HL-60 (cell line): ENCODE results near the gene COX18.

ENCODE experiments used
- DNase-seq, 2 experiments: peaks; one replicate each; pipeline ENCODE4 v3.0.0-alpha.2; 2010 to 2020; ENCODE audit warnings: low read depth in 1 of 2, low spot score in 1 of 2
- H3K27ac ChIP-seq: fragments of 250-450 bp; sonication (Bioruptor Pico); replicated peaks from 2 replicates; pipeline ENCODE4 v1.5.1; 2020; ENCODE audit warnings: mild to moderate bottlenecking, moderate library complexity
- H3K27me3 ChIP-seq: fragments of 250-450 bp; sonication (Bioruptor Pico); 2 replicates; pipeline ENCODE4 v1.5.1; 2021; ENCODE audit warnings: mild to moderate bottlenecking, moderate library complexity; ENCODE audit not compliant: insufficient read depth, poor library complexity, severe bottlenecking
- H3K4me3 ChIP-seq: replicated peaks from 2 replicates; pipeline ENCODE4 v1.5.1; 2011; ENCODE audit warnings: mild to moderate bottlenecking, control low read depth, low read length; ENCODE audit not compliant: insufficient read depth
- GABPA ChIP-seq: IDR thresholded peaks from 2 replicates; pipeline ENCODE4 v1.6.1; 2012; ENCODE audit warnings: low read depth
- POLR2AphosphoS5 ChIP-seq: IDR thresholded peaks from 2 replicates; pipeline ENCODE4 v1.6.1; 2012; ENCODE audit warnings: low read depth
- REST ChIP-seq: IDR thresholded peaks from 2 replicates; pipeline ENCODE4 v1.6.1; 2012; ENCODE audit warnings: low read depth; ENCODE audit not compliant: insufficient replicate concordance
- SPI1 ChIP-seq: IDR thresholded peaks from 2 replicates; pipeline ENCODE4 v1.6.1; 2012; ENCODE audit warnings: low read depth, mild to moderate bottlenecking, borderline replicate concordance
- TF ChIP-seq, protein P1 (sequence below): IDR thresholded peaks from one replicate; pipeline ENCODE4 v1.5.1; 2011; ENCODE audit warnings: low read length, control low read depth, inconsistent platforms; ENCODE audit not compliant: insufficient read depth

The COX18 gene

DNA sequence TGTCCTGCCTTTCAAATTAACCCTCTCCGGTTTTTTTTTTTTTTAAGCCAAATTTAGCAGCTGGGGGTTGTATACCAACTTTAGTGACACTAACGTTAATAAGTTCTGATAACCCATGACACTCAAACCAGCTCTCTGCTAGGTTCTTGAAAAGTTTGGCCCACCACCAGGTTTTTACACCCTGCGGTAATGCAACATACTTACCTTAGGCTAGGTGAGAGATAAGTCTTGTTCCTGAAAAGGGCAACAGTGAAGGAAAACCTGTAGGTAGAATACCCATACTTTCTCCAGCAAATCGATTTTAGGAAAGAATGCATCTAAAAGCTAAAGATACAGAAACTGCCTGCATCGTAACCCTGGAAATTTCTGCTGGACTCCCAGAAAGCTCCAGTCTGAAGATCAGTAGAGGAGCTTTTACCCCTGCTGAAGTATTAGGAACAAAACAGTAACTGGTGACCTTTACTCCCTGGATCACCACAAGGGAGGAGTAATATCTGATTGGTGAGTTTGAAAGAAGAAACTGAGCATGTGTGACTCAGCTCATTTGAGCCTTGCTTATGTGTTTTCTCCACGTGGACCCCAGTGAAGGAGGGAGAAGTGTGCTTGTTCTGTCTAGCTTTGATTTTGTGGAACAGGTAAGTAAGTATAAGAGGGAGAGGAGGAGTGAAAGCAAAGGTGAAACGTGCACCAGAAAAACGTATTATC lies 34.4 kb upstream of the COX18 start:
- Histone ChIP-seq H3K27me3 (no peaks in the 10 kb centered on the region), H3K4me3 (no peak overlapping the region), H3K27ac (no peak overlapping the region)
- TF ChIP-seq SPI1 (no peak), REST (no peak), POLR2AphosphoS5 (no peak), GABPA (no peak)
- TF ChIP-seq, protein P1, sequence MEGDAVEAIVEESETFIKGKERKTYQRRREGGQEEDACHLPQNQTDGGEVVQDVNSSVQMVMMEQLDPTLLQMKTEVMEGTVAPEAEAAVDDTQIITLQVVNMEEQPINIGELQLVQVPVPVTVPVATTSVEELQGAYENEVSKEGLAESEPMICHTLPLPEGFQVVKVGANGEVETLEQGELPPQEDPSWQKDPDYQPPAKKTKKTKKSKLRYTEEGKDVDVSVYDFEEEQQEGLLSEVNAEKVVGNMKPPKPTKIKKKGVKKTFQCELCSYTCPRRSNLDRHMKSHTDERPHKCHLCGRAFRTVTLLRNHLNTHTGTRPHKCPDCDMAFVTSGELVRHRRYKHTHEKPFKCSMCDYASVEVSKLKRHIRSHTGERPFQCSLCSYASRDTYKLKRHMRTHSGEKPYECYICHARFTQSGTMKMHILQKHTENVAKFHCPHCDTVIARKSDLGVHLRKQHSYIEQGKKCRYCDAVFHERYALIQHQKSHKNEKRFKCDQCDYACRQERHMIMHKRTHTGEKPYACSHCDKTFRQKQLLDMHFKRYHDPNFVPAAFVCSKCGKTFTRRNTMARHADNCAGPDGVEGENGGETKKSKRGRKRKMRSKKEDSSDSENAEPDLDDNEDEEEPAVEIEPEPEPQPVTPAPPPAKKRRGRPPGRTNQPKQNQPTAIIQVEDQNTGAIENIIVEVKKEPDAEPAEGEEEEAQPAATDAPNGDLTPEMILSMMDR = no peak
- no peak for DNase-seq

- Histone ChIP-seq H3K27me3 (no peaks in the 10 kb centered on the region), H3K4me3 (no peak overlapping the region), H3K27ac (no peak overlapping the region)
- DNase-seq = no peak
- TF ChIP-seq SPI1 = no peak
- TF ChIP-seq POLR2AphosphoS5 = no peak
- no peak for TF ChIP-seq GABPA
- no peak for TF ChIP-seq REST
- TF ChIP-seq, protein P1 = no peak
Measured at GRCh38 chr4:73099143-73099542, 29.6 kb upstream of the COX18 start.

DNA sequence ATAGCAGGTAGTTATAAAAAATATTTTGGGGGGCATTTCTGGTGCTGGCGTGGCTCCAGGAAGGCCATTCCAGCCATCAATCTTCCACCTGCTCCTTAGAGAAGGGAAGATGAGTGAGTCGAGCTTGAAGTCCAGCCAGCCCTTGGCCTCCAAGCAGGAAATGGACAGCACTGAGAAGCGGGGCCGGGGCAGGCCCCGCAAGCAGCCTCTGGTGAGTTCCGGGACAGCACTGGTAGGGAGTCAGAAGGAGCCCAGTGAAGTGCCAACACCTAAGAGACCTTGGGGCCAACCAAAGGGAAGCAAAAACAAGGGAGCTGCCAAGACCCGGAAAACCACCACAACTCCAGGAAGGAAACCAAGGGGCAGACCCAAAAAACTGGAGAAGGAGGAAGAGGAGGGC lies 29.2 kb upstream of the COX18 start:
- no peak for DNase-seq
- Histone ChIP-seq H3K27me3 (no peaks in the 10 kb centered on the region), H3K4me3 (no peak overlapping the region), H3K27ac (no peak overlapping the region)
- TF ChIP-seq REST (no peak), GABPA (no peak), POLR2AphosphoS5 (no peak), SPI1 (no peak)
- TF ChIP-seq, protein P1 = no peak
